Endometrial microvascular endothelial cells (primary cell): ENCODE results near the gene YWHAG. TPM values are rescaled to one million over a fixed set of nuclear protein-coding genes. Genes with fewer than 3 reads are reported as not detected.
"Not testable (repeated sequence)": the region's sequence is repeated elsewhere in the genome, so short reads cannot be mapped to it uniquely, and the experiment has no call there.

ENCODE experiments used
- in situ Hi-C: cut with HindIII; loops from 2 replicates; pipeline ENCODE4 v1.10.0; 2017; ENCODE audit warnings: low sequenced_read_pairs, low pct_unique_long_range_greater_than_20kb; ENCODE audit errors: inconsistent ontology term
- total RNA-seq: library from RNA; depleted of rRNA; stranded (reverse); fragments of >200 nt; gene quantifications from one replicate; pipeline ENCODE4 v1.2.3, GENCODE V29; 2015; ENCODE audit errors: inconsistent ontology term

YWHAG gene
- total RNA-seq, 1 donor from 2014 or later, result 91.2 TPM

GRCh38 chr7:76310102-76310957, 48.5 kb downstream of the YWHAG start:
- in situ Hi-C loops, result no loop called here

GRCh38 chr7:76309341-76310101, 49.3 kb downstream of the YWHAG start:
- in situ Hi-C loops, result not testable (repeated sequence)

GRCh38 chr7:76308874-76309273, 49.9 kb downstream of the YWHAG start:
- in situ Hi-C loops, result not testable (repeated sequence)

- in situ Hi-C loops, result no loop called here
Measured at GRCh38 chr7:76304888-76305375, 53.9 kb downstream of the YWHAG start.

GRCh38 chr7:76303202-76304147, 55.3 kb downstream of the YWHAG start:
- in situ Hi-C loops, result no loop called here

GRCh38 chr7:76302347-76303201, 56.2 kb downstream of the YWHAG start, which contains the start of gene HSPB1:
TSS of gene HSPB1 (plus strand) at chr7:76302673. CDS start at chr7:76302713, 40 bp downstream.
- in situ Hi-C loops, result no loop called here

- in situ Hi-C loops, result no loop called here
Measured at GRCh38 chr7:76301000-76301399, 57.8 kb downstream of the YWHAG start.

- in situ Hi-C loops, result no loop called here
Measured at GRCh38 chr7:76300166-76300731, 58.5 kb downstream of the YWHAG start.

GRCh38 chr7:76296743-76297740, 61.7 kb downstream of the YWHAG start:
- in situ Hi-C loops, result no loop called here

GRCh38 chr7:76294344-76295024, 64.3 kb downstream of the YWHAG start:
- in situ Hi-C loops, result no loop called here

GRCh38 chr7:76293407-76293901, 65.3 kb downstream of the YWHAG start:
- in situ Hi-C loops, result no loop called here

GRCh38 chr7:76292911-76293310, 65.9 kb downstream of the YWHAG start:
- in situ Hi-C loops, result not testable (repeated sequence)

GRCh38 chr7:76292213-76292573, 66.6 kb downstream of the YWHAG start:
- in situ Hi-C loops, result no loop called here

GRCh38 chr7:76291351-76292212, 67.2 kb downstream of the YWHAG start:
- in situ Hi-C loops, result no loop called here

- in situ Hi-C loops, result not testable (repeated sequence)
Measured at GRCh38 chr7:76290847-76291350, 67.9 kb downstream of the YWHAG start.
